GF-D8 (cell line): ENCODE measurements around the gene KAT5.
"Not testable (repeated sequence)": the region's sequence is repeated elsewhere in the genome, so short reads cannot be mapped to it uniquely, and the experiment has no call there.

Experiments
- DNase-seq: peaks from one replicate; lab custom pipeline; 2025; lab: John Stamatoyannopoulos, UW

The KAT5 gene

GRCh38 chr11:65709661-65710060 lies 2.4 kb upstream of the KAT5 start:
- no peak for DNase-seq

- no peak for DNase-seq
Measured at GRCh38 chr11:65710421-65710820, 1.6 kb upstream of the KAT5 start.

- no peak for DNase-seq
Measured at GRCh38 chr11:65712633-65713076, 603 bp downstream of the KAT5 start.

- DNase-seq, result no peak
Measured at GRCh38 chr11:65713212-65713969, 1.3 kb downstream of the KAT5 start.

GRCh38 chr11:65714433-65714832 lies 2.4 kb downstream of the KAT5 start:
- no peak for DNase-seq

- DNase-seq, result no peak
Measured at GRCh38 chr11:65716302-65716701, 4.2 kb downstream of the KAT5 start.

GRCh38 chr11:65716774-65717405 lies 4.8 kb downstream of the KAT5 start:
- no peak for DNase-seq

- no peak for DNase-seq
Measured at GRCh38 chr11:65717906-65718305, 5.9 kb downstream of the KAT5 start.

- DNase-seq, result no peak
Measured at GRCh38 chr11:65718531-65718930, 6.5 kb downstream of the KAT5 start.

GRCh38 chr11:65718964-65719492 lies 7.0 kb downstream of the KAT5 start:
- DNase-seq, result no peak

- DNase-seq, result no peak
Measured at GRCh38 chr11:65719871-65720210, 7.8 kb downstream of the KAT5 start.

GRCh38 chr11:65720211-65720934 lies 8.3 kb downstream of the KAT5 start, which contains the start of gene RNASEH2C:
TSS of gene RNASEH2C (minus strand) at chr11:65720798. CDS start at chr11:65720758, 40 bp downstream.
- DNase-seq, result peak; percentile 43

- DNase-seq, result no peak
Measured at GRCh38 chr11:65722261-65722660, 10.2 kb downstream of the KAT5 start.

GRCh38 chr11:65726660-65727059 lies 14.6 kb downstream of the KAT5 start:
- no peak for DNase-seq

GRCh38 chr11:65727865-65728264 lies 15.8 kb downstream of the KAT5 start:
- DNase-seq, result no peak

- DNase-seq, result no peak
Measured at GRCh38 chr11:65730461-65730860, 18.4 kb downstream of the KAT5 start.

- DNase-seq, result not testable (repeated sequence)
Measured at GRCh38 chr11:65735111-65735510, 23.1 kb downstream of the KAT5 start.

- no peak for DNase-seq
Measured at GRCh38 chr11:65736810-65737209, 24.8 kb downstream of the KAT5 start.

- DNase-seq, result no peak
Measured at GRCh38 chr11:65739022-65739421, 27.0 kb downstream of the KAT5 start.

- no peak for DNase-seq
Measured at GRCh38 chr11:65741185-65741584, 29.1 kb downstream of the KAT5 start.

- DNase-seq, result no peak
Measured at GRCh38 chr11:65742353-65742752, 30.3 kb downstream of the KAT5 start.

GRCh38 chr11:65743681-65744025 lies 31.6 kb downstream of the KAT5 start:
- no peak for DNase-seq
